SK-N-SH (cell line): ENCODE data around the gene CHD2. TPM values are rescaled to one million over a fixed set of nuclear protein-coding genes. Genes with fewer than 3 reads are reported as not detected.

ENCODE experiments used
- CTCF ChIA-PET: fragments of 300-600, 350-600 bp; formaldehyde crosslinking; extraction: SDS; loops from one replicate; lab custom pipeline; 2021; lab: Yijun Ruan, JAX
- POLR2A ChIA-PET: fragments of 350-600 bp; sonication (Branson Sonifier 250); formaldehyde crosslinking; extraction: SDS; loops from one replicate; lab custom pipeline; 2020; ENCODE audit warnings: antibody characterized with exemption, inconsistent platforms; lab: Yijun Ruan, JAX
- DNase-seq: peaks from one replicate; pipeline ENCODE4 v3.0.0; 2012
- H2AFZ ChIP-seq: fragments of 200-600 bp; sonication (generic); 2 replicates; pipeline ENCODE4 v1.8.1; 2016; ENCODE audit warnings: antibody characterized with exemption, mild to moderate bottlenecking, low read depth
- H3F3A ChIP-seq: fragments of 200-600 bp; sonication (generic); replicated peaks from 2 replicates; pipeline ENCODE3; 2016; ENCODE audit warnings: antibody characterized with exemption, mild to moderate bottlenecking; ENCODE audit not compliant: insufficient read depth
- H3K27ac ChIP-seq, 2 experiments: fragments of 200-500 bp in 1 of 2; fragments of 200-600 bp in 1 of 2; sonication (Bioruptor generic) in 1 of 2; sonication (generic), shearing (Covaris generic) in 1 of 2; 2 replicates each; pipeline versions ENCODE4 v1.5.1 to v1.6.1; 2014 to 2016; ENCODE audit warnings: low read depth in 2 of 2, inconsistent platforms in 1 of 2, low read length in 1 of 2, mild to moderate bottlenecking in 1 of 2, mixed read lengths in 1 of 2
- H3K27me3 ChIP-seq: fragments of 200-600 bp; sonication (generic), shearing (Covaris generic); 2 replicates; pipeline ENCODE4 v1.6.1; 2016; ENCODE audit warnings: mixed run types; ENCODE audit not compliant: insufficient read depth
- H3K36me3 ChIP-seq, 2 experiments: fragments of 200-500 bp in 1 of 2; fragments of 200-600 bp in 1 of 2; sonication (Bioruptor generic) in 1 of 2; sonication (generic) in 1 of 2; replicated peaks in 1 of 2; 2 replicates each; pipeline versions ENCODE3 to v1.5.1; 2014 to 2016; ENCODE audit warnings: low read length in 1 of 2, mild to moderate bottlenecking in 1 of 2; ENCODE audit not compliant: insufficient read depth in 2 of 2, control insufficient read depth in 1 of 2
- H3K4me1 ChIP-seq, 2 experiments: fragments of 200-500 bp in 1 of 2; fragments of 200-600 bp in 1 of 2; sonication (Bioruptor generic) in 1 of 2; sonication (generic), shearing (Covaris generic) in 1 of 2; 2 replicates each; pipeline versions ENCODE4 v1.5.1 to v1.6.1; 2014 to 2016; ENCODE audit warnings: low read depth in 1 of 2, low read length in 1 of 2, mixed run types in 1 of 2; ENCODE audit not compliant: insufficient read depth in 2 of 2, control insufficient read depth in 1 of 2
- H3K4me2 ChIP-seq: fragments of 200-600 bp; sonication (generic), shearing (Covaris generic); 2 replicates; pipeline ENCODE4 v1.6.1; 2017; ENCODE audit warnings: mixed run types
- H3K4me3 ChIP-seq, 2 experiments: fragments of 200-500 bp in 1 of 2; fragments of 200-600 bp in 1 of 2; sonication (Bioruptor generic) in 1 of 2; sonication (generic), shearing (Covaris generic) in 1 of 2; 2 replicates each; pipeline versions ENCODE4 v1.5.1 to v1.8.1; 2014 to 2016; ENCODE audit warnings: low read depth in 2 of 2, inconsistent platforms in 1 of 2, low read length in 1 of 2, mild to moderate bottlenecking in 1 of 2, mixed read lengths in 1 of 2, moderate library complexity in 1 of 2
- H3K79me2 ChIP-seq: fragments of 200-600 bp; sonication (generic); 2 replicates; pipeline ENCODE4 v1.8.1; 2017; ENCODE audit warnings: mild to moderate bottlenecking; ENCODE audit not compliant: insufficient read depth
- H3K9ac ChIP-seq: fragments of 200-600 bp; sonication (generic); 2 replicates; pipeline ENCODE4 v1.6.1; 2017; ENCODE audit warnings: mixed run types
- H3K9me2 ChIP-seq: fragments of 200-600 bp; sonication (generic); 2 replicates; pipeline ENCODE4 v1.6.1; 2017; ENCODE audit warnings: mixed run types
- H3K9me3 ChIP-seq: fragments of 200-600 bp; sonication (generic); 2 replicates; pipeline ENCODE4 v1.6.1; 2017; ENCODE audit warnings: mixed run types, mild to moderate bottlenecking, moderate library complexity
- H4K20me1 ChIP-seq: fragments of 200-600 bp; sonication (generic); 2 replicates; pipeline ENCODE4 v1.6.1; 2017; ENCODE audit warnings: mild to moderate bottlenecking, mixed run types; ENCODE audit not compliant: insufficient read depth
- CTCF ChIP-seq: fragments of 200-600 bp; sonication (generic); IDR thresholded peaks from 2 replicates; pipeline ENCODE4 v1.6.1; 2017; ENCODE audit warnings: antibody characterized with exemption, mild to moderate bottlenecking, moderate library complexity
- ELF1 ChIP-seq: IDR thresholded peaks from 2 replicates; pipeline ENCODE4 v1.4.0; 2012
- FOXJ3 ChIP-seq: sonication (generic); formaldehyde crosslinking; IDR thresholded peaks from 2 replicates; pipeline ENCODE4 v1.5.1; 2020; ENCODE audit warnings: mild to moderate bottlenecking, missing genetic modification reagents
- FOXM1 ChIP-seq: IDR thresholded peaks from 2 replicates; pipeline ENCODE4 v1.4.0; 2012; ENCODE audit warnings: low read depth, mild to moderate bottlenecking
- NFIC ChIP-seq: IDR thresholded peaks from 2 replicates; pipeline ENCODE4 v1.4.0; 2012; ENCODE audit warnings: borderline replicate concordance
- PBX3 ChIP-seq: IDR thresholded peaks from 2 replicates; pipeline ENCODE4; 2012
- RCOR1 ChIP-seq: fragments of 150-350 bp; IDR thresholded peaks from 2 replicates; pipeline ENCODE4 v1.6.1; 2017; ENCODE audit warnings: antibody characterized with exemption, low read length
- REST ChIP-seq: IDR thresholded peaks from 2 replicates; pipeline ENCODE4 v1.6.1; 2012; ENCODE audit warnings: mild to moderate bottlenecking, low read depth, low read length, moderate library complexity
- RXRA ChIP-seq: IDR thresholded peaks from 2 replicates; pipeline ENCODE4 v1.4.0; 2012; ENCODE audit warnings: low read depth, mild to moderate bottlenecking, borderline replicate concordance
- TAF1 ChIP-seq: IDR thresholded peaks from 2 replicates; pipeline ENCODE4 v1.6.1; 2012; ENCODE audit warnings: low read depth, mild to moderate bottlenecking, low read length, moderate library complexity, borderline replicate concordance
- TCF12 ChIP-seq: IDR thresholded peaks from 2 replicates; pipeline ENCODE4 v1.4.0; 2012
- USF1 ChIP-seq: IDR thresholded peaks from 2 replicates; pipeline ENCODE4 v1.4.0; 2012; ENCODE audit warnings: low read depth, borderline replicate concordance
- USF2 ChIP-seq: fragments of 150-350 bp; IDR thresholded peaks from 2 replicates; pipeline ENCODE4 v1.6.1; 2017; ENCODE audit warnings: antibody characterized with exemption, low read length, low read depth, borderline replicate concordance
- WGBS: methylation state at CpG from one replicate; pipeline ENCODE4 v1.1.6; 2017; ENCODE audit warnings: low lambda C conversion rate; 5-methylcytosine and 5-hydroxymethylcytosine counted together
- polyA plus RNA-seq, 3 experiments: library from polyadenylated mRNA; depleted of rRNA; stranded (reverse); fragments of >200 nt; gene quantifications; 2 replicates each; pipeline ENCODE4 v1.2.3, GENCODE V29; 2012

The CHD2 gene
- polyA plus RNA-seq, 1 of the 3 experiments (the other 2 are of a cell fraction): 25.3 TPM

GRCh38 chr15:93076875-93077274, 176.8 kb downstream of the CHD2 start:
- H2AFZ ChIP-seq: no peak overlapping the region
- no peaks in the 10 kb centered on the region for H4K20me1 ChIP-seq
- H3K4me3 ChIP-seq: no peak overlapping the region
- H3K36me3 ChIP-seq: no peaks in the 10 kb centered on the region
- no peaks in the 10 kb centered on the region for H3K9me2 ChIP-seq
- H3K27ac ChIP-seq: no peak overlapping the region
- no peaks in the 10 kb centered on the region for H3K79me2 ChIP-seq
- no peaks in the 10 kb centered on the region for H3F3A ChIP-seq
- TF ChIP-seq NFIC: no peak
- TF ChIP-seq PBX3: no peak
- no peak for TF ChIP-seq ELF1
- TF ChIP-seq RCOR1: no peak
- TF ChIP-seq REST: no peak
- no peak for TF ChIP-seq FOXJ3 (CRISPR knock-in tag)
- no peak for TF ChIP-seq USF1
- TF ChIP-seq CTCF: no peak
- no peak for TF ChIP-seq TCF12
- no peak for TF ChIP-seq RXRA
- no peak for TF ChIP-seq USF2
- TF ChIP-seq FOXM1: no peak
- TF ChIP-seq TAF1: no peak
- TF ChIP-seq, all 33 proteins: peak for 0
- Histone ChIP-seq H3K4me2 (no peak overlapping the region), H3K9me3 (no peaks in the 10 kb centered on the region), H3K4me1 (peaks cover 0 to under 1% of the 10 kb centered on the region in 2 experiments; a peak in 3 of 4 replicates), H3K9ac (no peak overlapping the region), H3K27me3 (peaks cover 8% of the 10 kb centered on the region; the same call in 1 of the 2 replicates)
- ChIA-PET CTCF (interaction anchor here (0.6 to 5.0 kb wide), 6 partner anchors 11 to 1043 kb away, joined by 3 to 38 read pairs (median 3); no protein-coding TSS in a partner anchor), POLR2A (no interaction called here)
- no peak for DNase-seq
- 60% methylated on average over 5 of the region's 5 CpGs for WGBS

Other genes starting within 250 kb of the CHD2 start
- 0.18 and 0.30 TPM in 2 replicates for gene FAM174B, start 244.5 kb upstream of the CHD2 start, polyA plus RNA-seq (2012; rRNA removed)
- 0.76 and 1.5 TPM in 2 replicates for gene RGMA, start 188.9 kb downstream of the CHD2 start, polyA plus RNA-seq (2012; rRNA removed)